ENCODE measurements around the gene AACS.

DNA sequence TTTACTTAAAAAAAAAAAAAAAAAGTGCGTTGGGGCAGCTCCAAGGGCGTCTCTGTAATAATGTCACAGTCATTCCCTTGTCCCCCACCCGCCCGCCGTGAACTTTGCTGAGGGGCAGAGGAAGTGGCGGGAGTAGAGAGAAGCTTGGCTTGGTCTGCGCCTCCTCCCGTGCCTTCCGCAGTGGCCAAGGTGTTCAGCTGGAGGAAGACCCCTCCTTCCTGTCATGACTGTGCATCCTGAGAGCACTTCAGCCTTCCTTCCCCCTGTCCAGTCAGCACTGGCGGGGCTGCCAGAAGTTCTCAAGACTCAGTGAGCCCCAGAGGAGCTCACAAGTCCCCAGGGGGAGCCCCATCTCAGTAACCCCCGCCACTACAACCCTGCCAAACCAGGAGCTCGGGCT is 32.2 kb downstream of the AACS start:
- TF ChIP-seq, protein P1, sequence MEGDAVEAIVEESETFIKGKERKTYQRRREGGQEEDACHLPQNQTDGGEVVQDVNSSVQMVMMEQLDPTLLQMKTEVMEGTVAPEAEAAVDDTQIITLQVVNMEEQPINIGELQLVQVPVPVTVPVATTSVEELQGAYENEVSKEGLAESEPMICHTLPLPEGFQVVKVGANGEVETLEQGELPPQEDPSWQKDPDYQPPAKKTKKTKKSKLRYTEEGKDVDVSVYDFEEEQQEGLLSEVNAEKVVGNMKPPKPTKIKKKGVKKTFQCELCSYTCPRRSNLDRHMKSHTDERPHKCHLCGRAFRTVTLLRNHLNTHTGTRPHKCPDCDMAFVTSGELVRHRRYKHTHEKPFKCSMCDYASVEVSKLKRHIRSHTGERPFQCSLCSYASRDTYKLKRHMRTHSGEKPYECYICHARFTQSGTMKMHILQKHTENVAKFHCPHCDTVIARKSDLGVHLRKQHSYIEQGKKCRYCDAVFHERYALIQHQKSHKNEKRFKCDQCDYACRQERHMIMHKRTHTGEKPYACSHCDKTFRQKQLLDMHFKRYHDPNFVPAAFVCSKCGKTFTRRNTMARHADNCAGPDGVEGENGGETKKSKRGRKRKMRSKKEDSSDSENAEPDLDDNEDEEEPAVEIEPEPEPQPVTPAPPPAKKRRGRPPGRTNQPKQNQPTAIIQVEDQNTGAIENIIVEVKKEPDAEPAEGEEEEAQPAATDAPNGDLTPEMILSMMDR (IDR thresholded peaks at IDR 0.05; ENCODE audit: low read length): no peak
- TF ChIP-seq EZH2 (optimal IDR thresholded peaks at IDR 0.05; ENCODE audit: low read depth, low read length) (no peak), EZH2phosphoT487 (IDR thresholded peaks at IDR 0.05; ENCODE audit: low read length) (no peak)

All from MM.1S (cell line).